GM12878 (cell line): ENCODE results near the gene EOMES. TPM values are rescaled to one million over a fixed set of nuclear protein-coding genes. Genes with fewer than 3 reads are reported as not detected.

Source experiments
- ATF7 ChIP-seq: fragments of 450-650 bp; IDR thresholded peaks from 2 replicates; pipeline ENCODE4 v1.6.1; 2016; ENCODE audit warnings: low read depth, mild to moderate bottlenecking
- CBX5 ChIP-seq: sonication (generic); IDR thresholded peaks from 2 replicates; pipeline ENCODE4 v1.6.1; 2016; ENCODE audit warnings: low read depth, moderate library complexity, mild to moderate bottlenecking, inconsistent platforms
- CEBPB ChIP-seq, 2 experiments: fragments of 150-350 bp in 1 of 2; IDR thresholded peaks; 2 replicates each; pipeline ENCODE4 v1.6.1; 2012 to 2014; ENCODE audit warnings: low read depth in 2 of 2, low read length in 2 of 2, borderline replicate concordance in 1 of 2, inconsistent platforms in 1 of 2
- ESRRA ChIP-seq: IDR thresholded peaks from 2 replicates; pipeline ENCODE4 v1.6.1; 2012; ENCODE audit warnings: mild to moderate bottlenecking, low read length, improper control_type of control experiment
- IRF4 ChIP-seq: IDR thresholded peaks from 2 replicates; pipeline ENCODE4 v1.6.1; 2011; ENCODE audit warnings: low read depth, low read length
- MEF2A ChIP-seq: IDR thresholded peaks from 2 replicates; pipeline ENCODE4 v1.6.1; 2011; ENCODE audit warnings: low read depth, mild to moderate bottlenecking, low read length, moderate library complexity; ENCODE audit not compliant: insufficient read depth
- NBN ChIP-seq: fragments of 450-650 bp; IDR thresholded peaks from 2 replicates; pipeline ENCODE4 v1.6.1; 2016
- NFIC ChIP-seq: IDR thresholded peaks from 2 replicates; pipeline ENCODE4 v1.6.1; 2012; ENCODE audit warnings: low read depth, mild to moderate bottlenecking, inconsistent platforms, low read length, moderate library complexity
- NR2C1 ChIP-seq: fragments of 450-650 bp; IDR thresholded peaks from 2 replicates; pipeline ENCODE4 v1.6.1; 2017; ENCODE audit warnings: antibody characterized with exemption, mild to moderate bottlenecking, moderate library complexity
- POU2F2 ChIP-seq: IDR thresholded peaks from 3 replicates; pipeline ENCODE4 v1.6.1; 2011; ENCODE audit warnings: low read depth, mild to moderate bottlenecking, low read length, borderline replicate concordance
- RB1 ChIP-seq: fragments of 450-650 bp; formaldehyde crosslinking; IDR thresholded peaks from 2 replicates; pipeline ENCODE4 v1.6.1; 2017; ENCODE audit warnings: mild to moderate bottlenecking, borderline replicate concordance
- SRF ChIP-seq, 2 experiments: IDR thresholded peaks; 2 replicates each; pipeline ENCODE4 v1.6.1; 2011; ENCODE audit warnings: low read depth in 2 of 2, low read length in 2 of 2, mild to moderate bottlenecking in 1 of 2, moderate library complexity in 1 of 2
- STAT3 ChIP-seq: IDR thresholded peaks from 2 replicates; pipeline ENCODE4 v1.6.1; 2011; ENCODE audit warnings: low read depth, low read length, improper control_type of control experiment
- TAF1 ChIP-seq: IDR thresholded peaks from 2 replicates; pipeline ENCODE4 v1.6.1; 2011; ENCODE audit warnings: mild to moderate bottlenecking, low read depth, low read length, borderline replicate concordance
- polyA plus RNA-seq, 11 experiments: library from polyadenylated mRNA; depleted of rRNA in 4 of 11; unstranded in 6 of 11; stranded (reverse) in 5 of 11; fragments of >200 nt; fragmentation: Nextera tagmentation in 4 of 11; fragmentation: Illumina TruSeq in 1 of 11; extraction: Ambion mirVana in 4 of 11; extraction: Trizol in 1 of 11; gene quantifications; 1 replicate in 1 of 11; 2 replicates in 10 of 11; pipeline versions ENCODE4 v1.2.1 to v1.2.3, GENCODE V29; 2011 to 2016; ENCODE audit warnings: inconsistent platforms in 2 of 11, missing spikeins in 2 of 11, low read depth in 1 of 11
- total RNA-seq, 4 experiments: library from RNA; depleted of rRNA in 3 of 4; stranded (reverse); fragments of >200 nt in 3 of 4; fragmentation: Illumina TruSeq in 1 of 4; extraction: Trizol in 1 of 4; gene quantifications; 2 replicates each; pipeline versions ENCODE4 v1.2.1 to v1.2.3, GENCODE V29; 2013 to 2021
- TF ChIP-seq, protein P1 (sequence below): fragments of 450-650 bp; IDR thresholded peaks from 2 replicates; pipeline ENCODE4 v1.6.1; 2018; ENCODE audit warnings: borderline replicate concordance, mild to moderate bottlenecking; ENCODE audit not compliant: partially characterized antibody
- TF ChIP-seq, protein P2 (sequence below): fragments of 450-650 bp; IDR thresholded peaks from 2 replicates; pipeline ENCODE4 v1.6.1; 2017; ENCODE audit warnings: borderline replicate concordance

EOMES gene
- total and polyA plus RNA-seq, 10 of the 15 experiments (the other 5 are each of a cell fraction or from before 2014, with no cell fraction given) = 1.5 to 178 (median 4.5) TPM

DNA sequence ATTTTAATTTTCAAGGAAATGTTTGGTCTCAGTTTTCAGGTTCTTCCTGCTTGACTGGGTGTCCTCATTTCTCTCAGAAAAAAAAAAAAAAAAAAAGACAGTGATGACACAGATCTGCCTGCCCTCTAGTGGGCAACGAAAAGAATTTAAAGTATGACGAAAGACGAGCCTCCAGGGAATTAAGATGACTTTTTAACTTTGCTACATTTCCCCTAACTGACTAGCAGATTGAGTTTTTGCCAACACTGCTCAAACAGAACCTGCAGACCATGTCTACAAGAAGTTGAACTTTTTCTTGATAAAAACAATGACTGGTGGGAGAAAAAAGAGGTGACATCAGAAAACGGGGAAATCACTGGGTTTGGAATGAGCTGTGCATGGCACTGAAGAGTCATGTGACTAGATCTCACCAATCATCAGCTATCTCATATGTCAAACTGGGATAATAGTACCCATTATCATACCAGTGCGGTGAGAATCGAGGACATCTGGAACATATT lies 40.8 kb downstream of the EOMES start (continued):
- TF ChIP-seq ATF7 (peak; percentile 91), RB1 (peak; percentile 20; the same call in 1 of the 2 replicates), IRF4 (0 out of 2 replicates have a peak, but pooled peaks have one; percentile 36), CEBPB (IDR thresholded peaks at IDR 0.05; ENCODE audit: borderline replicate concordance in 1 of 2, low read depth in 2 of 2, low read length in 2 of 2) (no peak), NBN (peak; percentile 77; the same call in 1 of the 2 replicates), POU2F2 (no peak), STAT3 (0 out of 2 replicates have a peak, but pooled peaks have one; percentile 66), SRF (IDR thresholded peaks at IDR 0.05; ENCODE audit: low read depth in 2 of 2, low read length in 2 of 2) (no peak), CBX5 (0 out of 2 replicates have a peak, but pooled peaks have one; percentile 19), TAF1 (no peak), NR2C1 (no peak), NFIC (no peak), MEF2A (0 out of 2 replicates have a peak, but pooled peaks have one; percentile 14), ESRRA (0 out of 2 replicates have a peak, but pooled peaks have one; percentile 9)
- TF ChIP-seq, protein P1, sequence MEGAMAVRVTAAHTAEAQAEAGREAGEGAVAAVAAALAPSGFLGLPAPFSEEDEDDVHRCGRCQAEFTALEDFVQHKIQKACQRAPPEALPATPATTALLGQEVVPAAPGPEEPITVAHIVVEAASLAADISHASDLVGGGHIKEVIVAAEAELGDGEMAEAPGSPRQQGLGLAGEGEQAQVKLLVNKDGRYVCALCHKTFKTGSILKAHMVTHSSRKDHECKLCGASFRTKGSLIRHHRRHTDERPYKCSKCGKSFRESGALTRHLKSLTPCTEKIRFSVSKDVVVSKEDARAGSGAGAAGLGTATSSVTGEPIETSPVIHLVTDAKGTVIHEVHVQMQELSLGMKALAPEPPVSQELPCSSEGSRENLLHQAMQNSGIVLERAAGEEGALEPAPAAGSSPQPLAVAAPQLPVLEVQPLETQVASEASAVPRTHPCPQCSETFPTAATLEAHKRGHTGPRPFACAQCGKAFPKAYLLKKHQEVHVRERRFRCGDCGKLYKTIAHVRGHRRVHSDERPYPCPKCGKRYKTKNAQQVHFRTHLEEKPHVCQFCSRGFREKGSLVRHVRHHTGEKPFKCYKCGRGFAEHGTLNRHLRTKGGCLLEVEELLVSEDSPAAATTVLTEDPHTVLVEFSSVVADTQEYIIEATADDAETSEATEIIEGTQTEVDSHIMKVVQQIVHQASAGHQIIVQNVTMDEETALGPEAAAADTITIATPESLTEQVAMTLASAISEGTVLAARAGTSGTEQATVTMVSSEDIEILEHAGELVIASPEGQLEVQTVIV = no peak
- TF ChIP-seq, protein P2, sequence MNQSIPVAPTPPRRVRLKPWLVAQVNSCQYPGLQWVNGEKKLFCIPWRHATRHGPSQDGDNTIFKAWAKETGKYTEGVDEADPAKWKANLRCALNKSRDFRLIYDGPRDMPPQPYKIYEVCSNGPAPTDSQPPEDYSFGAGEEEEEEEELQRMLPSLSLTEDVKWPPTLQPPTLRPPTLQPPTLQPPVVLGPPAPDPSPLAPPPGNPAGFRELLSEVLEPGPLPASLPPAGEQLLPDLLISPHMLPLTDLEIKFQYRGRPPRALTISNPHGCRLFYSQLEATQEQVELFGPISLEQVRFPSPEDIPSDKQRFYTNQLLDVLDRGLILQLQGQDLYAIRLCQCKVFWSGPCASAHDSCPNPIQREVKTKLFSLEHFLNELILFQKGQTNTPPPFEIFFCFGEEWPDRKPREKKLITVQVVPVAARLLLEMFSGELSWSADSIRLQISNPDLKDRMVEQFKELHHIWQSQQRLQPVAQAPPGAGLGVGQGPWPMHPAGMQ = no peak
